ENCODE results near the gene PIAS1.
"Not testable (repeated sequence)": the region's sequence is repeated elsewhere in the genome, so short reads cannot be mapped to it uniquely, and the experiment has no call there.

PIAS1 gene

DNA sequence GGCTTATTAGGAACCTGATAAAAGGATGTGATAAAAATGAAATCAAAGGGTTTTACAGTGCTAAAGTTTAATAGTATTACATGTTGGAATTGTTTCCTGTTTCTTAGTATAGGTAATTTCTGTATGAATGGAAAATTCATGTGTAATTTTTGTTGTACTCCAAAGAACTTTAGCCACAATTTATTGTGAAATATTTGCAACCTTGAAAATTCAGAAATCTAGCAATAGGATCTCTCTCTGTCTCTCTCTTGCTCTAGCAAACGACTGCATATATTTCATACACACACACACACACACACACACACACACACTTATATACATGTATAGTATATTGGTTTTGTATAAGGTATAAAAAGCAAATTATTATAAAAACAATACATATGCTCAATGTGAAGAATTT, 59.6 kb downstream of the PIAS1 start:
- in situ Hi-C loops (cut with MboI; ENCODE audit: low sequenced_read_pairs), result no loop called here

GRCh38 chr15:68114356-68114755, 60.2 kb downstream of the PIAS1 start:
- in situ Hi-C loops (cut with MboI; ENCODE audit: low sequenced_read_pairs), result no loop called here

- in situ Hi-C loops (cut with MboI; ENCODE audit: low sequenced_read_pairs), result no loop called here
Observed at GRCh38 chr15:68114840-68115239, 60.7 kb downstream of the PIAS1 start.

DNA sequence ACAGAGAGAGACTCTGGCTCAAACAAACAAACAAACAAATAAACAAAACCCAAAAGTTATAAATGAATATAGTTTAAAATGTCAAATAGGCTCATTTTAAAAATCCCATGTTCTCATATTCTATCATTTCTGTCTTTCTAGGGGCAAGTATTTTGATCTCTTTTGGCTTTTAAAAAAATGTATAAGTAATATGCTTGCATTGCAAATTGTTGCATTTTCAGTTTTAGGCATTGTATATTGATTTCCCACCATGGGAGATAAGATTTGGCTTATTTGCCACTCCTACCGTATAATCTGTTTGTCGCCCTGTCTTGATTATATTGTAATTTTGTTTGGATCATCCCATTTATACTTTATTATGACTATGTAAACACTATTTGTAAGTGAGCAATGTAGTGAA, 70.6 kb downstream of the PIAS1 start:
- in situ Hi-C loops (cut with MboI; ENCODE audit: low sequenced_read_pairs), result no loop called here

DNA sequence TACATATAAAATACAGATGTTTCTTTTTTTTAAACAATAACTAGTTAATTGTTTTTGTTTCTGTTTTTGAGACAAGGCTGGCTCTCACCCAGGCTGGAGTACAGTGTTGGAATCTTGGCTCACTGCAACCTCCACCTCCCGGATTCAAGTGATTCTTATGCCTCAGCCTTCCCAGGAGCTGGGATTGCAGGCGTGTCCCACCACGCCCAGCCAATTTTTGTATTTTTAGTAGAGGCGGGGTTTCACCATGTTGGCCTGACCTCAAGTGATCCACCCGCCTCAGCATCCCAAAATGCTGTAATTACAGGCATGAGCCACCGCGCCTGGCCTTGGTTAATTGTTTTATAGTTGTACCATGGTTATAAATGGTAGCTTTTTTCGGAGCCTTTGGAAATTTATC, 72.3 kb downstream of the PIAS1 start:
- in situ Hi-C loops (cut with MboI; ENCODE audit: low sequenced_read_pairs), result no loop called here

DNA sequence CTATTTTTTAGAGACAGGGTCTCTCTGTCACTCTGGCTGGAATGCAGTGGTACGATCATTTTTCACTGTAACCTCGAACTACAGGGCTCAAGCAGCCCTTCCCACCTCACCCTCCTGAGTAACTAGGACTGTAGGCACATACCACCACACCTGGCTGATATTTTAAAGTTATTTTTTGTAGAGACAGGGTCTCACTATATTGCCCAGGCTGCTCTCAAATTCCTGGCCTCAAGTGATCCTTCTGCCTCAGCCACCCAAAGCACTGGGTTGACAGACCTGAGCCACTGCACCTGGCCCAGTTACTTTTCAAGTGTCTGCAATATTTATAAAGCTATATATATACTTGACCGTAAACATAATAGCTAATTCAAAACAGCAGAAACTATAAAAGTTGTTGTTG, 75.0 kb downstream of the PIAS1 start:
- in situ Hi-C loops (cut with MboI; ENCODE audit: low sequenced_read_pairs), result no loop called here

- in situ Hi-C loops (cut with MboI; ENCODE audit: low sequenced_read_pairs), result no loop called here
Observed at GRCh38 chr15:68130851-68131250, 76.7 kb downstream of the PIAS1 start.

GRCh38 chr15:68137096-68137495, 83.0 kb downstream of the PIAS1 start:
- in situ Hi-C loops (cut with MboI; ENCODE audit: low sequenced_read_pairs), result no loop called here

GRCh38 chr15:68143129-68143528, 89.0 kb downstream of the PIAS1 start:
- in situ Hi-C loops (cut with MboI; ENCODE audit: low sequenced_read_pairs), result no loop called here

DNA sequence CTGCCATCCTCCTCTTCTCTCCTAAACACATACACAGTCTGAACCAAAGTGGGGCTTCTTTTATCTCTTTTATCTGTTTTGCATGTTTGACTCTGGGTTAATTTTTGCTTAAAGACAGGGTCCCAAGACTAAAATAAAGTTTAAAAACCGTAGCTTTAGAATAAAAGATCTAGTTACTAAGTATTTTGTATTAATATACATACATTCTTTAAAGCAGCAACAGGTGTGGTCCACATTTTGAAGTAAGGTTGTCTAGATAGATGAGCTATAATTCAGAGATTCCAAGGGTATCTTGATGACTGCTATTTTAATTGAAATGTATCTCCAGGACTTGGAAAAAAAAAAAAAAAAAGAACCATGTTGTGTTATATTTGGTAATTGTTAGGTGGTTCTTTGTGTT, 89.7 kb downstream of the PIAS1 start:
- in situ Hi-C loops (cut with MboI; ENCODE audit: low sequenced_read_pairs), result no loop called here

- in situ Hi-C loops (cut with MboI; ENCODE audit: low sequenced_read_pairs), result no loop called here
Observed at GRCh38 chr15:68145706-68146105, 91.6 kb downstream of the PIAS1 start.

DNA sequence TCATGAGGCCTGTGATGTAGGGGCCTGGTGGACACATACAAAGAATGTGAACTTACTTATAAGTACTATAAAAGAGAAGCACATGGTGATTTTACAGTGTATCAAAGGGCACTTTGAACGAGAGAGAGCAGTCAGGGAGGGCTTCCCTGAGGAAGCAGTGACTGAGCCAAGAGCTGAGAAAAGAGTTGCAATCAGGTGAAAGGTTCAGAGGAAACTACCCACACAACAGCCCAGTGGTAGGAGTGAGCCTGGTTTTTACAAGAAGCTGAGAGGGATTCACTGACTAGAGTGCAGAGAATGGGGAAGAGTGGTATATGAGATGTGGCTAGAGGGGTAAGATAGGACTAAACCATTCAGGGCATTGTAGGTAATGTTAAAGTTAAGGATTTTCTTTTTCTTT, 93.9 kb downstream of the PIAS1 start:
- in situ Hi-C loops (cut with MboI; ENCODE audit: low sequenced_read_pairs), result no loop called here

DNA sequence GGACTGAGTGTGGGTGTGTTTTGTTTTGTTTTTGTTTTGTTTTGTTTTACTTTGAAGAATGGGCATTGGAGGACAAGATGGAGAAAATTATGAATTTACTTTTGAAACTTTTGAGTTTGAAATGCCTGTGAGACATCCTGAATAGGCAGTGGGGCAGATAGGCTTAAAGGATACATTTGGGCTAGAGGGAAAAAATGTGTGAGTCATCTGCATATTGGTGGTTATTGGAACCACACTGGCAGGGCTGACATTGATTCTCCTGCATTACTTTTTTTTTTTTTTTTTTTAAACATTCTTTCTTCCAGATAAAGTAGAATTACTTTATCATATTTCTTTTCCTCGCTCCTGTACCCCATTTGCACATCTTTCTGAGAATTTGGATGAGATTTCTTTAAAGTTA, 94.9 kb downstream of the PIAS1 start:
- in situ Hi-C loops (cut with MboI; ENCODE audit: low sequenced_read_pairs), result no loop called here

GRCh38 chr15:68150187-68150586, 96.1 kb downstream of the PIAS1 start:
- in situ Hi-C loops (cut with MboI; ENCODE audit: low sequenced_read_pairs), result no loop called here

DNA sequence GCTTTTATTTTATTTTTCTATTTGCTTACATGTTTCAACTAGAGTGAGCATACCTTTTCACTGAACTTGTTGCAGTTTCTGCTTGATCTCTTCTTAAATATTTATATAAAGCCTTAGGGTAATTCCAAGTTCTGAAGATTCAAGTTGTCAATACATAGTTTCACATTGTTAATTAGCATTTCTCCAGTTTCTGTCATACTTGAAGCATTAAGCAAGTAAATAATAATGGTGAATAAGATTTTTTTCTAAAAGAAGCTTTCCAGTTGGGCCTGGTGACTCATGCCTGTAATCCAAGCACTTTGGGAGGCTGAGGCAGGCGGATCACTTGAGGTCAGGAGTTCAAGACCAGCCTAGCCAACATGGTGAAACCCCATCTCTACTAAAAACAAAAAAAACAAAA, 97.2 kb downstream of the PIAS1 start:
- in situ Hi-C loops (cut with MboI; ENCODE audit: low sequenced_read_pairs), result no loop called here

DNA sequence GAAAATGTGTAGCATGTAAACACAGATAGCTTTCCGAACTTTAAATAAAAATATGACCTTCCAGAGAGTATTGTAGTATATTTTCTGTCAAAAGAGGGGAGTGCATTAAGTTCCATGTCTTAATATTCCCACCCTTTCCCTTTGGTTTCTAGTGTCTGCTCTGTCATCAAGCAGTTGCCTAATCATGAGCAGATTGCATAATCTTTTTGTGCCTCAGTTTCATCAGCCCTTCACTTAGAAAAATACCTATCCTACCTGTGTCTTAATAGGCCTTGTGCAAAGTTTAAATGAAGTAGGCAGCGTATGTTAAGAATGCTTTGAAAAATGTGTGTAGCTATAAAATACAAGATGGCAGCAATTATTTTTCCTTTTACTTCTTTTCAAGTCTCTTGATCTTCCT, 98.2 kb downstream of the PIAS1 start:
- in situ Hi-C loops (cut with MboI; ENCODE audit: low sequenced_read_pairs), result no loop called here

DNA sequence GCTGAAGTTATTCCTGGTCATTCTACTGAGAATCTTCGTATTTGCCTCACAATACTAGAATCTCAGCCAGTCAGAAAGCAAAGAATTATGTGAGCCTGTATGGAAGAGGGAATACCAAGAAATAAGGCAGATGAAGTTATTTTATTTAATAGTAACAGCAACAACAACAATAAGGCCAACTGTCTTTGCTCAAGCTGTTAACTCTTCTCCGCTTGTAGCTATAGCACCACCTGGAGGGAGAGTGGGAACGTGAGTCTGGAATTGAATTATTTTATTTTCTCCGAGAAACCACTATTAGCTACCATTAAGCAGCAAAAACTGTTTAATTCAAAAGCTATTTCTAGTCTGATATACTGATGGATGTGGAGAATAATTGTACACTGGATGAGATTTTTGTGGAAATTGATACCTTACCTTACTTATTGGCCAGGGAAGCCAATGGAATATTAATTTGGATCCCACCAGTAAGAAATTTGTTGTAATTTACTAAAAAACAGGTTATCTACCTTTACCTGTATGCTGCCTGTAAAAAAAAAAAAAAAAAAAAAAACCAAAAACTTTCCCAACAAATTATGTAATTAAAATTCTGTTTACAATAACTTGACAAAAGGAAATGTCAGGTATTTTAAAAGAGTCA, 100.9 kb downstream of the PIAS1 start:
- in situ Hi-C loops (cut with MboI; ENCODE audit: low sequenced_read_pairs), result no loop called here

DNA sequence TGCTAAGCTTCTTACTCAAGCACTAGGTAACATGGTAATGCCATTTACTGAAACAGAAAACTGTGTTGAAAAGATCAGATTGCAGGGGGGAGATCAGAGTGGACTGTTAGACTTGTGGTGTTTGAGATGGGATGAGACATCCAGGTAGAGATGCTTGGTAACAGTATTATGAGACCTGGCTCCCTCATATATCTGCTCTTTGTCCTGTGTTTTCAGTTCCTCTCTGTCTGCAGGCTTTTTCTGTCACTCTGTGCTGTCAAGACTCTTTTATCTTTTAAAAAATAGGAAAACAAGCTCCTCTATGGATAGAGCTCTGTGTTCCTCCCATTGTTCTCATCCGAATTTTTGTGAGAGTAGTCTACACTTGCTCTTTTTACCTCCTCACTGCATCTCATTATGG, 103.0 kb downstream of the PIAS1 start:
- in situ Hi-C loops (cut with MboI; ENCODE audit: low sequenced_read_pairs), result no loop called here

DNA sequence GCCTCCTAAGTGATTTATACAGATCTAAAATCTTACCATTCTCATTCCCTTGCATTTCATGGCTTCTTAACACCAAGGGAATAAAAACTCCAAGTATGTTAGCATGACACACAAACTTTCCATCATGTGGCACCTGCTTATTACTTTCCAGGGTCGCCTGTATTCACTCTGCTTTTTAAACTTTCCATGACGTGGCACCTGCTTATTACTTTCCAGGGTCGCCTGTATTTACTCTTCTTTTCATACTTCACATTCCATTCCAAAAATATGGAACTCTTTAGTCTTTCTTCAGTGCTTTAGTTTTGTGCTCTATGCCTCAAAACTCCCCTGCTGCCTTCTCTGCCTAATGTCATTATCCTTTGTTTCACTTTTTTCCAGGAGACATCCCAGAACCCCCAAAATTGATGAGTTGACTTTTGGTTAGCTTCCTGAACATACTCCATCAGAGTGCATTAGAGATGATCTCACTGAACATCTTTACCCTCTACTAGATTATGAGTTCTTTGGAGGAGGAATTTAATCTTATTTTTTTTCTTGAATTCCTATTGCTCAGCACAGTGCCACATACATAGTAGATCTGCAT, 104.0 kb downstream of the PIAS1 start:
- in situ Hi-C loops (cut with MboI; ENCODE audit: low sequenced_read_pairs), result no loop called here

DNA sequence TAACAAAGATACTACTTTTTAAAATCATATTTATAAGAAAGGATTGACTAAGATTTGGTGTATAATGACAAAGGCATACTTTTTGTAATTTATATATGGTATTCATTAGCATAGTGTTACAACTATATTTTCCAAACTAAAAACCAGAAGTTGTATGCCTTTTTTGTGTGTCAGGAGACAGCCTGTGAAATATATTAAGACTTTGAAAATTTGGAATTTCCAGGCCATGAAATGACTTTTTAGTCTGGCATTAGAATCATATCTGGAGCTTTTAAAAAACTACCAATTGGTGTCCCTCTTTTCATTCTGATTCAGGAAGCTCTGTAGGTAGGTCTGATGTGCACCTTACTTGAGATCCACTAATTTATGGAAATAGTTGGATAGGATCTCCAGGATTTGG, 109.1 kb downstream of the PIAS1 start:
- in situ Hi-C loops (cut with MboI; ENCODE audit: low sequenced_read_pairs), result no loop called here

GRCh38 chr15:68166847-68167246, 112.7 kb downstream of the PIAS1 start:
- in situ Hi-C loops (cut with MboI; ENCODE audit: low sequenced_read_pairs), result no loop called here

- in situ Hi-C loops (cut with MboI; ENCODE audit: low sequenced_read_pairs), result not testable (repeated sequence)
Observed at GRCh38 chr15:68172037-68172436, 117.9 kb downstream of the PIAS1 start.

- in situ Hi-C loops (cut with MboI; ENCODE audit: low sequenced_read_pairs), result no loop called here
Observed at GRCh38 chr15:68173119-68173518, 119.0 kb downstream of the PIAS1 start.

Data from hTERT RPE-1 (cell line).